Stimulated activated CD4-positive, alpha-beta T cell treated with anti-CD3 and anti-CD28 coated beads, Interleukin-1b, Interleukin-23, amount 100 ng/mL, for 24 hours (primary cell): ENCODE measurements around the gene GABRG3.

ENCODE experiments used
- DNase-seq, 4 experiments: peaks; one replicate each; pipeline ENCODE4 v3.0.0-alpha.2; 2020; ENCODE audit warnings: low read depth in 4 of 4, low spot score in 1 of 4

The GABRG3 gene

GRCh38 chr15:27061739-27062138 lies 90.8 kb downstream of the GABRG3 start:
- DNase-seq: no peak

- no peak for DNase-seq
Measured at GRCh38 chr15:27062951-27063350, 92.0 kb downstream of the GABRG3 start.

- DNase-seq: no peak
Measured at GRCh38 chr15:27064080-27064479, 93.1 kb downstream of the GABRG3 start.

- no peak for DNase-seq
Measured at GRCh38 chr15:27065151-27065550, 94.2 kb downstream of the GABRG3 start.

DNA sequence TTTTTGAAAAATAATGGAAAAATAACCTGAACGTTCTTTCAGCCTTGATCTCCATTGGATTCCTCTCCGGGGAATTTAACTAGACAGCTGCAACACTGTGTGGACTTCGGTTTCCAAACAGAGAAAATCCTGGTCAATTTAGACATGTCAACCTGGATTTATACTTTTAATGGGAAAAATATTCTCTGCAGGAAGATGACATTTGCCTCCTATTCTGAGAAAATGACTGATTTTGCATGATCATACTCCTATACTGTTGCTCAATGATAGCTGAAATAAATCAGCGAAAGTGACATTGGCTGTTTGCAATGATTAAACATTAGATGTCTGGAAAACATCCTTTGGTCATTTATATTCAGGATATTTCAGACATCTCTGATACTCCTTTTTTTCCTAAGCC lies 94.8 kb downstream of the GABRG3 start:
- no peak for DNase-seq

- DNase-seq: no peak
Measured at GRCh38 chr15:27066446-27066845, 95.5 kb downstream of the GABRG3 start.

DNA sequence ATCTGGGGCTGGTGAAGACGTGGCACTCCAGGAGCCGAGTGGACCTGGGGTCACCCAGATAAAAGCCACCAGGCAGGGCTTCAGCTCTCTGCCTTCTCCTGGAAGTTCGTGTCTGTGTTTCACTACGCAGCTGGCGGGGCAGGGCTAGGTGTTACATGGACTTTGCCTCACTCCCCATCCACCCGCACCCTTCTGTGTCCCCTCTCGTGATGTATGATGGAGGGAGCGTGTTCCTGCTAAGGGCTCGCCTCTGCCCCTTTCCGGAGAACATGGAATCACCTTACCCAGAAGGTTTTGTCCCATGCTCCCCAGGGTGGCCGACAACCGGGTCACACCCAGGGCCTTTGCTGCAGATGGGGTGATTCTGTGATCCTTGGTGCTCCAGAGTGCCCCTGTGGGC lies 96.2 kb downstream of the GABRG3 start:
- no peak for DNase-seq

DNA sequence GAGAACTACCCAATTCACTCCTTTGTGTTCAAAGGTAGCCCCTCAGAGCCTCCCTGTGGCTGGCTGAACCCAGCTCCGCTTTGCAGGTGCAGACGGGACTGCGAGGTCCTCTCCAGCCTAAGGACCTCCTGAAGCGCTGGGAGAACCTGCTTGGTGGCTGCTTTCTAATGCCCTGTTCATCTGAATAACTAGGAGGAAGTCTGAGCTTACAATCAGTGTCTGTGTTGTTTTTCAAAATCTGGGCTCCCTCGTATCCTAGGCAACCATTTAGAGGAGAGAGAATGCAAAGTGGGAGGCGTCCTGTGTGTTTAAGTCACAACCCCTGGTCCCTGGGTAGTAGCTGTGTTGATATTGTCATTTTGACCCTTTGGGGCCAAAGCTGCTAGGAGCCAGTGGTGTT lies 99.9 kb downstream of the GABRG3 start:
- no peak for DNase-seq

GRCh38 chr15:27074179-27074578 lies 103.2 kb downstream of the GABRG3 start:
- DNase-seq: no peak

DNA sequence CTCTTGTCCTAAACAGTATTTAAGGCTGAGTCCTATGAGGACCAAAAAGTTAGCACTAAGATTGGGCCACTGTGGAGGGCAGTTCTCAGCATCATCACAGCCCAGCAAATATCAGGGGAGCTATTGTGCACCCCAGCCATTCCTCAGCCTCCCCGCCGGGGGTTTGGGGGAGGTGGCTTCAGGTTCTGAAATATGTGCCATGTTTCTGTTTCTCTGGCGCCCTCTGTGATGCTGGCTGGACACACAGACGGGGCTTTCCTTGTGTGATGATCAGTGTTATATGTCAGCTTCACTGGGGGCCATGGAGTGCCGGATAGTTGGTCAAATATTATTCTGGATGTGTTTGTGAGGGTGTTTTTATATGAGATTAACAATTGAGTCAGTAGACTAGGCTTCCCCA lies 106.8 kb downstream of the GABRG3 start:
- DNase-seq: no peak

- DNase-seq: no peak
Measured at GRCh38 chr15:27081676-27082418, 110.9 kb downstream of the GABRG3 start.

DNA sequence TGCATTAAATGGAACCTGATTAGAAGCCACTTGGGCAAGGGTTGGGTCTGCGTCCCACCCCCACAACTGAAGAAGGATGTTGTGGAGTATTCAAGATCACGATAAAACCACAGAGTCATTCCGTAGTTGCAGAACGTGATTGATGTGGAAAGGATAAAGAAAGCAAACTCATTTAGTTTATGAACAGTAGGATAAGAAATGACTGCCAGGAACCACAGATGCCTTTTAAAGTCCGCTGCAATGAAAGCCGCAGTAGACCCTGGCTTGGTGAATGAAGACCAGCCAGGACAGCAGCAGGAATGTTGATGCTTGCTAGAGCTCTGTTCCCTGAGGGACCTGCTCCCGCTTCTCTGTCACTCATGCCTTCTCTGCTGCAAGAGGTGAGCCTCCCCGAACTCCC lies 111.5 kb downstream of the GABRG3 start:
- no peak for DNase-seq

DNA sequence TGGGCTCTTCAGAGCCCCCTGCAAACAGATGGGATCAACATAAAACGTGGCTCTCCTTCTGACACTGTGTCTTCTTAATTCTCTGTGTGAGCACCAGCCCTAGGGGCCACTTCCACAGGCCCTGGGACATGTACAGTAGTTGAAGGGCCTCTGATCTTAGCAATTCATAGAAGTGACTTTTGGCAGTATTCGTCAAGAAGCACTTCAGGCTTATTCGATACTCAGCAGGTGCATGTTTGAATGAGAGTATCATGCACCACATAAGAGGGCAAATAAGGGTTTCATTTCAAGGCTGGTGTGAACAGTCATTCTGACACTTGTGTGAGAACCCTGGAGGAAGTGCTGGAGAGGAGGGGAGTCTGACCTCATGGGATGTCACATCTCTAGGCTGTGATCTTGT lies 113.9 kb downstream of the GABRG3 start:
- no peak for DNase-seq

DNA sequence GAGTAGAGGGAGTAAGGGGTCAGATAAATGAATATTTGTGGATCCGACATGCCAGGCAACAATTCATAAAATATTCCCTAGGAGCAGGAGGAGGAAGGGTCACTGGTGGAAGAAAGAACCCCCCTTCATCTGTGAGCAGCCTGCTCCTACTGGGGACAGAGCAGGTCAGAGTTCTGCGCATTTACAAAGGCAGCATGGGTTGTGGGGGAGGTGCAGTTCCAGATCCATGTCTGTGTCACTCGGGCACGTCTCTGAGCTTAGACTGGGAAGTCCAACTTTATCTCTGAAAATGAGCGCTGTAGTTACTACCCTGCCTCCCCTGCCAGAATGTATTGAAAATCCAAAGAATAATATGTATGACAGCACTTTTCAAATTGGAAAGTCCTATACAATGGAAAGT lies 115.2 kb downstream of the GABRG3 start:
- DNase-seq: no peak

- no peak for DNase-seq
Measured at GRCh38 chr15:27086805-27087204, 115.8 kb downstream of the GABRG3 start.

DNA sequence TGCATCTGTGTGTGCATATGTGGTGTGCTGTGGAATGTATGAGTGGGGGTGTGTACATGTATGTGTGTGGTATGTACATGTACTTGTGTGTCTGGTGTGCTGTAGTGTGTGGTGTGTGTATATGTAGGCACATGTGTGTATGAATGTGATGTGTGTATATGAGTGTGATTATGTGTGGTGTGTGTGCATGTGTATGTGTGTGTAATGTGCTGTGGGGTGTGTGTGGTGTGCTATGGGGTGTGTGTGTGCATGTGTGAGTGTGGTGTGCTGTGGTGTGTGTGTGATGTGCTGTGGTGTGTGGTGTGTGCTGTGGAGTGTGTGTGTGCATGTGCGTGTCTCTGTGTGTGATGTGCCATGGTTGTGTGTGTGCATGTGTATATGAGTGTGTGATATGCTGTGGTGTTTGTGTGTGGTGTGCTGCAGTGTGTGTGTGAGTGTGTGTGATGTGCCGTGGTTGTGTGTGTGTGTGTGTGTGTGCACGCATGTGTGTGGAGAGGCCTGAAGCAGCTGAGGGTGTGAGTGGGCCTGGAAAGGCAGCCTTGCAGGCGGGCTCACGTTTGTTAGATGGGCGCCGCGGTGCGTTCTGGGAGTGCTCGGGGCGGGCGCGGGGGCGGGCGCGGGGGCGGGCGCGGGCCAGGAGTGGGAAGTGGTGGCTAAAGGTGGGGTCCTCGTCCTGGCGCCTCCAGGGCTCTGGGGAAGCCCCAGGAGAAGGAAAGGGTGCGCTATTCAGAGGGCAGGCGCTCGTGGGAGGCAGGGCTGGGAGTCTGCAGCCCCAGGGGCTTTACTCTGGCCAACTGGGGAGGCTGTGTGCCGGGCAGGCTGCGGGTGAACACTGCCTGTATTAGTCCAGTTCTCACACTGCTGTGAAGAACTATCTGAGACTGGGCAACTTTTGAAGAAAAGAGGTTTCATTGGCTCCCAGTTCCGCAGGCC lies 116.9 kb downstream of the GABRG3 start:
- no peak for DNase-seq

GRCh38 chr15:27088584-27089232 lies 117.7 kb downstream of the GABRG3 start:
- DNase-seq: no peak

DNA sequence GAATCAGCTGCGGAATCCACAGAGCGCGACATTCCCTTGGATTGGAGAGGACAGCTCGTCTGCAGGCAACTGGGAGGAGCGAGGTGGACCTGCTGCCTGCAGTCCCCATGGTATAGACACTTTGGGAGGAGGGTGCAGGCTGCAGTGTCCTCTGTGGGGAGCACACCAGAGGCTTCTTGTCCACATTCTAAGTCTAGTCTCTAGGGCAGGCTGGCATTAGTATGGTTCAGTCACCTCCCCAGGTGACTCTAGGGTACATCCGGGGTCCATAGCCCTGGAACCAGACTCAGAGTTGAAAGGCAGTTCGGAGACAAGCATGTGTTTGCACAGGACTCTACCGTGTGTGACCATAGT lies 118.2 kb downstream of the GABRG3 start:
- no peak for DNase-seq

DNA sequence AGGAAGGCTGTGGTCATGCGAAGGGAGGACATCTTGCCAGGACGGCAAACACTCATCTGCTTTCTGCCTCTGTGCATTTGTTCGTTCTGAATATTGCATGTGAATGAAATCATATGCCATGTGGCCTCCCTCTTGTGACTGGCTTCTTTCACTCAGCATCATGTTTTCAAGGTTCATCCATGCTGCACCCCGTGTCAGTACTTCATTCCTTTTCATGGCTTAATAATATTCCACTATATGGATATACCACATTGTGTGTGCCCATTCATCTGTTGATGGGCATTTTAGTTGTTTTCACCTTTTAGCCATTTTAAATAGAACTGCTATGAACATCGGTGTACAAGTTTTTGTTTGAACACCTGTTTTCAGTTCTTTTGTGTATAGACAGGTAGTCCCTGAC lies 118.7 kb downstream of the GABRG3 start:
- DNase-seq: no peak

DNA sequence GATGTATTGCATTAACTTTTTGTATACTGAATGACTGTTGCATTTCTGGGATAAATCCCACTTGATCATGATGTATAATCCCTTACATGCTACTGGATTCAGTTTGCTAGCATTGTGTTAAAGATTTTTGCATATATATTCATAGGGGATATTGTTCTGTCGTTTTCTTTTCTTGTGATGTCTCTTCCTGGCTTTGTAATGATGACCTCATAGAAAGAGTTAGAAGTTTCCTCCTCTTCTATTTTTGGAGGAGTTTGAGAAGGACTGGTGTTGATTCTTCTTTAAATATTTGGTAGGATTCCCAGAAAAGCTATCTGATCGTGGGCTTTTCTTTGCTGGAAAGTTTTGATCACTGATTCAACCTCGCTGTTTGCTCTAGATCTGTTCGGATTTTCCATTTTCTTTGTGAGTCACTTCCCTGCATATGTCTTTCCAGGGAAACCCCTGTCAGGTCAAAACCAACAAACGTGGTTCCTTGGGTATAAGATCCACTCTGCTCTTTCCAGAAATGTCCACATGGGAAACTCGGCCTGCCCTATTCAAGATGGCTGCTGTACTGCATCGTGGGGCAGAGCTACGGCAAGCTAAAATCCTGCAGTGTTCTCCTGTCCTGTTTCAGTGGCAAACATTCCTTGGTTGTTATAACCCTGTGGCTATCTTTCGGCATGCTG lies 120.4 kb downstream of the GABRG3 start:
- DNase-seq: no peak

DNA sequence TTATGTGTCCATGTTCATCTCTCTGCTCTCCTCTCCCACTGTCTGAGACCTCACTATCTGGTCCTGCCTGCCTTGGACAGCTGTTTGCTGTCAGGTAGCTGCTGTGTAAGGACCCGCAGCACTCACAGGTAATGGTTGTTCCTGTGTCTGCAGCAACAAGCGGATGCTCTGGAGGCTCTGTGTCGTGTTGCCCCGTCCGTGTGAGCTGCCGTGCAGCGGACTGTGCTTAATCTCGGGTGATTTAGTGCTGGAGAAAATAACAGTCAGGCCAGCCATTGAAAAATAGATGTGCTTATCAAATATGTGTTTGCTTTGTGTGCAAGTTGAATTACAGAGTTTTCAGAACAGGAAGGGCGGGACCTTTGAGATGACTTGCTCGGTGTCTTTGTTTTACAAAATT lies 121.4 kb downstream of the GABRG3 start:
- no peak for DNase-seq
